Fibroblast of skin of right biceps (primary cell): ENCODE results near the gene GAS7.

Source experiments
- DNase-seq: peaks from one replicate; pipeline ENCODE4 v3.0.0-alpha.2; 2013

Gene GAS7

GRCh38 chr17:10200016-10200415 lies 1.6 kb upstream of the GAS7 start:
- DNase-seq: no peak

- no peak for DNase-seq
These were observed 491 bp downstream of the GAS7 start for GRCh38 chr17:10197721-10198508.

GRCh38 chr17:10197362-10197720 lies 1.1 kb downstream of the GAS7 start:
- DNase-seq: no peak

GRCh38 chr17:10196941-10197340 lies 1.5 kb downstream of the GAS7 start:
- DNase-seq: peak; percentile 29

- DNase-seq: no peak
These were observed 2.0 kb downstream of the GAS7 start for GRCh38 chr17:10196384-10196895.

GRCh38 chr17:10195090-10195805 lies 3.2 kb downstream of the GAS7 start:
- no peak for DNase-seq

- no peak for DNase-seq
These were observed 4.8 kb downstream of the GAS7 start for GRCh38 chr17:10193632-10194031.

GRCh38 chr17:10192972-10193371 lies 5.4 kb downstream of the GAS7 start:
- peak; percentile 87 for DNase-seq

- DNase-seq: no peak
These were observed 5.9 kb downstream of the GAS7 start for GRCh38 chr17:10192461-10192860.

- no peak for DNase-seq
These were observed 10.9 kb downstream of the GAS7 start for GRCh38 chr17:10187456-10187855.

GRCh38 chr17:10186771-10187410 lies 11.5 kb downstream of the GAS7 start:
- DNase-seq: no peak

GRCh38 chr17:10183931-10184930 lies 14.2 kb downstream of the GAS7 start:
- no peak for DNase-seq

GRCh38 chr17:10182785-10183184 lies 15.6 kb downstream of the GAS7 start:
- DNase-seq: no peak

- peak; percentile 94 for DNase-seq
These were observed 19.9 kb downstream of the GAS7 start for GRCh38 chr17:10178506-10178991.

GRCh38 chr17:10177913-10178505 lies 20.4 kb downstream of the GAS7 start:
- DNase-seq: peak; percentile 99

GRCh38 chr17:10177131-10177912 lies 21.1 kb downstream of the GAS7 start:
- no peak for DNase-seq

- no peak for DNase-seq
These were observed 24.5 kb downstream of the GAS7 start for GRCh38 chr17:10173913-10174312.

GRCh38 chr17:10172778-10173177 lies 25.6 kb downstream of the GAS7 start:
- no peak for DNase-seq

GRCh38 chr17:10172241-10172741 lies 26.1 kb downstream of the GAS7 start:
- DNase-seq: peak; percentile 70

GRCh38 chr17:10171581-10171981 lies 26.8 kb downstream of the GAS7 start:
- peak; percentile 70 for DNase-seq

- peak; percentile 35 for DNase-seq
These were observed 27.3 kb downstream of the GAS7 start for GRCh38 chr17:10171122-10171571.
